Dedifferentiated amniotic fluid mesenchymal stem cell (primary cell): ENCODE measurements around the gene LYSMD4.
"Not testable (repeated sequence)": the region's sequence is repeated elsewhere in the genome, so short reads cannot be mapped to it uniquely, and the experiment has no call there.

Experiments used
- DNase-seq: peaks from one replicate; pipeline ENCODE4 v3.0.0-alpha.2; 2016; ENCODE audit errors: extremely low spot score

LYSMD4 gene

DNA sequence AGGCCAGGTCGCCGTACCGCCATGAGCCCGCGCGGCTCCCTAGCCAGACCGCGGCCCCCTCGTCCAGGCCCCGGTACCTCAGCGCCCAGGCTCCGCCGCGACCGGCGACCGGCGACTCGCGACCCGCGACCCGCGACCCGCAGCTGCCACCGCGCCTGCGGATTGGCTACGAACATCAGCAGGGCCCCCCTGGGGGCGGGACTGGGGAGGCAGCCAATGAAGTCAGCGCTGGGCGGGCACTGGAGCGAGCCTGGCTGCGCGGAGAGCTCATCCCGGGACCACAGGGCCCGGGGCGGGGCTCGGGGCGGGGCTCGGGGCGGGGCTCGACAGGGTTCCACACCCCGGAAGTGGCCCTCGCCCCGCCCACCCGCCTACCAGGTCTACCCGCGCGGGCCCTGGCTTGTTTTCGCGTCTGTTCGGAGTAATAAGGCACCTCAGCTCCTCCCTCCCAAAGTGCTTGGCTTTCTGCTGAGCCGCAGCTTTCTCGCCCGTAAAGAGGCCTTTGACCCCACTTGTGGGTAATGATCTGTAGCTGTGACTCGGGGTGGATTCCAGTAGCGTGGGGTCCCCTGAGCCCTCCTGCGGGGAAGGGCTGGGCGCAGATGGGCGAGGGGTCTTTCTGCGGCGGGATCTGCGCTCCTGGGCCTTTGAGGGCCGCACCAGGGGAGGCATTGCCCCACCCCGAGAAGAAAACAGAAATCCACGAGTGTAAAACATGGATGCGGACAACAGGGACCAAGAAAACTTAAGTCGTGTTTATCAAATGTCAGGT is at the start of gene LYSMD4:
TSS of gene LYSMD4 (minus strand) at position 170 of the 772 bp plus-strand sequence. CDS start 1,438 bp downstream, outside the sequence.
- peak; percentile 87 for DNase-seq

DNA sequence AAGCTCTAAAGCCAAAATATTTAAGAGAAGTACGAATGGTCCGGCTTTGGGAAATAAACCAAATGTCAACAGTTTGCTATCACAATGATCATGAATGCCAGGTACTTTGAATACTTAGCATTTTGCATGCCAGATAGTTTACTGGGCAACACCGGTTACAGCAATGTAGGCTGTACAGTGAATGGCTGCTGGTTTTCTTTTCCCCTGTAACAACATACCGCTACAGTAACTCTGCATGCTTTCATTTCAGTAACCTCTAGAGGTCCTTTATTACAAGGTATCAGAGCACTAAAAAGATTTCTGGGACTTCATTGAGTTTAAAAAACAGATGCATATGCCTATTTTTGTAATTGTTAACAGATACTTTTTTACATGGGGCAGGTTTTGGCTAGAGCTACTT is 48.8 kb upstream of the LYSMD4 start:
- not testable (repeated sequence) for DNase-seq

DNA sequence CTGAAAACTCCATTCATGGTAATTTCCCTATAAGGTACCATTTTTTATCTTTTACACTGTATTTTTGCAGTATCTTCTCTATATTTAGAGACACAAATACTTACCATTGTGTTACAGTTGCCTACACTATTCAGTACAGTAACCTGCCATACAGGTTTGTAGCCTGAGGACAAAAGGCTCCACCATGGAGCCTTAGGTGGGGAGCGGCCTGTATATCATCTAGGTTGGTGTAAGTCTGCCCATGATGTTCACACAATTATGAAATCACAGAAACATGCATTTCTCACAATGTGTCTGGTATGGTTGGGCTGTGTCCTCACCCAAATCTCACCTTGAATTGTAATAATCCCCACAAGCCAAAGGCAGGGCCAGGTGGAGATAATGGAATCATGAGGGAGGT is 43.9 kb upstream of the LYSMD4 start:
- no peak for DNase-seq

- DNase-seq = no peak
Measured at GRCh38 chr15:99764522-99764921, 31.3 kb upstream of the LYSMD4 start.

- no peak for DNase-seq
Measured at GRCh38 chr15:99763827-99764226, 30.6 kb upstream of the LYSMD4 start.

DNA sequence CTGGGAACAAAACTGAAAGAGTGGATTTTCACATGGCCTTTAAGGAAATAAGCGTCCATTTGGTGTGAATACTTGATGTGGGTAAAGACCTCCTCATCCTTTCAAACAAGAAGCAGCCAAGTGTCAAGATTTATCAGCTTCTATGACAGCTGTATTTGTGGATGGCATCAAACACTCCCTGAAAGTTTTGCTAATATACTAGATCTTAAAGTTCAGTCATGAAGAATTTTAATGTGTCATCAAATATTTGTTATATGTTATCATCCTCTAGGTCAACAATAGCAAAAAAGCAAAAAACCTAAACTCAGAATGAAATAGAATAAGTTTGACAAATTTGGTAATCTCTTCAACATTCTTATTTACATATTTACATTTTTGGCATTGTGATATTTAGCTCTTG is 29.1 kb upstream of the LYSMD4 start:
- no peak for DNase-seq

GRCh38 chr15:99755692-99756409 is 22.6 kb upstream of the LYSMD4 start:
- peak; percentile 73 for DNase-seq

GRCh38 chr15:99753066-99753465 is 19.8 kb upstream of the LYSMD4 start:
- DNase-seq = no peak

- DNase-seq = no peak
Measured at GRCh38 chr15:99752556-99752955, 19.3 kb upstream of the LYSMD4 start.

- not testable (repeated sequence) for DNase-seq
Measured at GRCh38 chr15:99750326-99750725, 17.1 kb upstream of the LYSMD4 start.

GRCh38 chr15:99749386-99749785 is 16.1 kb upstream of the LYSMD4 start:
- DNase-seq = no peak

DNA sequence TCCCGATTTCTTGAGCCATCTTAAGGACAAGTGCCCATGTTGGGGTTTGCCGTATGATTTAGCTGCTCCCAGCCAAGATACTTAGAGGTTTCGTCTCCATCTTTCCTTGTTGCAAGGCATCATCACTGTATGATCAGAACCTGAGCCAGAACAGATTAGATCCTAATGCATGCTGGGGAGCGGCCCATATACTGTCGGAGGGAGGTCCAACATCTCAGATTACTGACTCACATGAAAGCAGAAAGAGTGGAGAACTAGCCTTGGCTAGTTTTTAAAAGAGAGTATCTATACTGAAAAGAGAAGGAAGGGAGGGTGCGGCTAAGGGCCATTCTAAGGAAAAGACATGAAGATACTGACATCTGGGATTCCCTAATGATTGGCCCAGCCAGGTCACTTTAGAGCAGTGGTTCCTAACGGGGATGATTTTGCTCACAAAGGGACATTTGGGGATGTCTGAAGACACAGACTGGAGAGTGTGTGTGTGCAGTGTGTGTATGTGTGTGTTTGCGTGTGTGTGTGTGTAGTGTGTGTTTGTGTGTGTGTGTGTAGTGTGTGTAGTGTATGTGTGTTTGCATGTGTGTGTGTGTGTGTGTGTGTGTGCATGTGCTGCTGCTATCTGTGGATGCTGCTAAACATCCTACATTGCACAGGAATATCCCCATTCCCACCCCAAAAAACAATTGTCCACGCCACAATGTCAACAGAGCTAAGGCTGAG is 12.3 kb upstream of the LYSMD4 start:
- DNase-seq = no peak

DNA sequence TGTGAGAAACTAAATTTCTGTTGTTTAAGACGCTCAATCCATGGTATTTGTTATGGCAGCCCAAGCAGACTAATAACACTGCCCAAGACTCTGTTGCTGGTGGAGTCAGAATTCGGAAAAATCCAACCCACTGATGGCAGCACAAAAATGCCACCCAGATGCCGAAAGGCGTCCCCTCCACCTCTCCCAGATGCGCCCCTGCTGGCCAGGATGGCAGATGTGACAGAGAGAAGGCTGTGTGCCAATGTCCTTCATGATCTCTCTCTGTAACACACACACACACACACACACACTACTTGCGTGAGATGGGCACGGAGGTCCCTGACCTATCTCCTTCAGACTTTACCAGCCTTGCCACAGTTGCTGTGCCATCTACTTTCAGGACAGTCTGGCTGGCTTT is 10.9 kb upstream of the LYSMD4 start:
- no peak for DNase-seq

- DNase-seq = no peak
Measured at GRCh38 chr15:99741835-99742234, 8.6 kb upstream of the LYSMD4 start.

DNA sequence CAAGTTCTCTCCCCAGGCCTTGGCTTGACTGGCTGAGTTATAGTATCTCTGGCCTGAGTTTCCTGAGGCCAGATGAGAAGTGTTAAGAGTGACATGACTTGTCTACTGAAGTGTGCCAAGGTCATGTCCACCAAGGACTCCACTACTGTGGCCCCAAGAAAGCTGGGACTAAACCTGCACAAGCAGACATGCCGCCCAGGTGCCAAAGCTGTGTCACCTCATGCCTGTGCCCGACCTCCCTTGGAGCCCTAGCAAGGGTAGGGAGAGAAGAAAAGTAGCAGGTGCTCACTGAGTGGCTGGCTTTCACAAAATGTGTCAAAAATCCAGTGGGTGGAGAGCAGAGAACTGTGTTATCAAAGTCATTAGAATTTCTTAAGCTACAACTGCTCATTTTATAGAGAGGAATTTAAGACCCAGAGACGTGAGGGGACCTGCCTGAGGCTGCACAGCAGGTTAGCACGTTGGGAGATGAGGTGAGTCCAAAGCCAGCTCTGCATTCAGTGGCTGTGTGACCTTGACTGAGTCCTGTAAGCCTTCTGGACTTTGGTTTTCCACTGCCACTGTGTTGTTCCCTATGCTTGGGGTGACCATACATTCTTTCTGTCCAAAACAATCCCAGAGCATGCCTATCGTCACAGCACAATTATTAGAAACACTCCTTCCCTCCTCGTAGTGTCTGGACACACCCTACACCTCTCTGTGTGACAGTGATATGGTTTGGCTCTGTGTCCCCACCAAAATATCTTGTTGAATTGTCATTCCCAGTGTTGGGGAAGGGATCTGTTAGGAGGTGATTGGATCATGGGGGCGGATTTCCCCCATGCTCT is 5.0 kb upstream of the LYSMD4 start:
- no peak for DNase-seq

DNA sequence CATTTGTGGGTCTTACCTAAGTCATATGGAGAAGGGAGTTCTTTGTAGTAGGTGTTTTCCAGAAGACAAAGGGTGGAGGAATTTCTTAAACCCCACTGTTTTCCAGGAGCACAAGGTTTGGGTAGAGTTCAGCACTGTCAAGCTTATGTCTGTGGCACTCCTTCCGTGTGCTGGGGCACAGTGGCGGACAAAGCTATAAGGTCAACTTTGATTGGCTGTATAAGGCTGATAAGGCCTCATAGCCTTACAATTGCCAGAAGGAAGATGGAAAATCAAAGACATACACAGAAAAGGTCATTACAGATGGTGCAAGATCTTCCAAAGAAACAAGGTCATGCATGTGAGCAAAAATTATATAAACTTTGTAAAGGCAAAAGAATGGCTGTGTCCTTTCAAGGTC is 3.5 kb upstream of the LYSMD4 start:
- DNase-seq = no peak

DNA sequence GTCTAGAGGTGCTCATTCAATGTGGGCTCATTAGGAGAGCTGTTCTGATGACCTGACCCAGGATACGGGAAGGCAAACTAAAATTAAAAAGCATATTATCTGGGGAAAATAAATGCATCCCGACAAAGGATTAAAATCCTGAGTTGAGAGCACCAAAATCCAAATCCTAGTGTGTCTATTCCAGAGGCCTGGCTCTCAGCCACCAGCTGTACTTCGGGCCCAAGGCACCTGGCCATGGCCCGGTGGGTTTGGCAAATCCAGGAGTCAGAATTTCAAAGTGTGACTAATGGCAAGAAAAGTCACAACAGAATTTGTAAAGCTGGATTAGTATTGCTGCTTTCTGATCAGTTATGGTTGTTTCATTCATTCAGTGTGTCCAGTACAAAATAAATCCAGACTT is 2.6 kb upstream of the LYSMD4 start:
- DNase-seq = no peak

DNA sequence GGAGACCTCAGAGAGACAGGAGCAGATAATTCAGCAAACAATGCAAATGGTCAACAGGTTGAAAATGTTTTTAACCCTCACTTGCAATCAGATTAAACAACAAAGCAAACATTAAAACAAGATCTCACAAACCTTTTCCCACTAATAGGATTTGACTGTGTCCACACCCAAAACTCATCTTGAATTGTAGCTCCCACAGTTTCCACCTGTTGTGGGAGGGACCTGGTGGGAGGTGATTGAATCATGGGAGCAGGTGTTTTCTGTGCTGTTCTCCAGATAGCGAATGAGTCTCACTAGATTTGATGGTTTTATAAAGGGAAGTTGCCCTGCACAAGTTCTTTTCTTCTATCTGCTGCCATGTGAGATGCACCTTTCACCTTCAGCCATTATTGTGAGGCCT is 1.3 kb upstream of the LYSMD4 start:
- DNase-seq = no peak

DNA sequence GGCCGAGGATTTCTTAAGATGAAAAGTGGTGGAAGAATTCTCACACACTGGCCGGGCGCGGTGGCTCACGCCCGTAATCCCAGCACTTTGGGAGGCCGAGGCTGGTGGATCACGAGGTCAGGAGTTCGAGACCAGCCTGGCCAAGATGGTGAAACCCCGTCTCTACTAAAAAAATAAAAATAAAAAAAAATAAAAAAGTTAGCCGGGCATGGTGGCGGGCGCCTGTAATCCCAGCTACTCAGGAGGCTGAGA is 729 bp upstream of the LYSMD4 start:
- not testable (repeated sequence) for DNase-seq

DNA sequence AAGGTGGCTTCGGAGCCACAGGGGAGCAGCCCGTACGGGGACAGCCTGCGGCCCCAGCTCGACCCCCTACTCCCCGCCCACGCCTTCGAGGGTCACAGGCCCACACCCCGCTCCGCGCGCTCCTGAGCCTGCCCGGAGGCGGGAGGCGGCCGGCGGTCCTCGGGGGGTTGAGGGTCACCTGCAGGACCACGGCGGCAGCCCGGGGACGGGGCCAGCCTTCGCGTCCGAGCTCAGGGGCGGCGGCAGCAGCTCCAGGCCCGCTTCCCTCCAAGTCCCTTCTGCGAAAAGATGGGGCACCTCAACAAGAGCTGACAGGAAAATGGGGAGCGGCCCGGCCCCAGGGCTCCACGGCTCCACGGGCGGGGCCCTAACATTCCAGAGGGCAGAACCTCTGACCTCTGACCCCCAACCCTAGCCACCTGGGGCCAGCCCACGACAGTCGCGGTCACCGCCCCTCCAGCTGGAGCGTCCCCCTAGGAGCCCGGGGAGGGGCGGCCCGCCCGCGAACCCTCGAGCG is 428 bp downstream of the LYSMD4 start:
- no peak for DNase-seq

- peak; percentile 42 for DNase-seq
Measured at GRCh38 chr15:99732124-99732750, 1.0 kb downstream of the LYSMD4 start.
